Cardiac muscle cell (in vitro differentiated cells and primary cell): ENCODE data around the gene TNNC2. TPM values are rescaled to one million over a fixed set of nuclear protein-coding genes. Genes with fewer than 3 reads are reported as not detected.
A peak's percentile ranks its signal among the peaks of the same experiment; 100 is the strongest.

ENCODE experiments used
- DNase-seq, 2 donors: peaks; one replicate each; pipeline versions ENCODE4 v3.0.0 to v3.0.0-alpha.2; 2010 to 2017; ENCODE audit warnings: low read depth in 1 of 2, low spot score in 1 of 2
- H3K27ac ChIP-seq: fragments of 200-600 bp; sonication (generic); 2 replicates; pipeline ENCODE4 v1.5.1; 2016
- H3K27me3 ChIP-seq: fragments of 200-600 bp; sonication (generic); 2 replicates; pipeline ENCODE4 v1.6.0; 2016; ENCODE audit warnings: control low read depth
- H3K36me3 ChIP-seq: fragments of 200-600 bp; sonication (generic); 2 replicates; pipeline ENCODE4 v1.5.1; 2016; ENCODE audit warnings: control low read depth
- H3K4me1 ChIP-seq: fragments of 200-600 bp; sonication (generic); 2 replicates; pipeline ENCODE4 v1.8.1; 2017; ENCODE audit warnings: low read depth, mild to moderate bottlenecking, mixed run types
- H3K4me3 ChIP-seq: fragments of 200-600 bp; sonication (generic); 2 replicates; pipeline ENCODE4 v1.5.1; 2016; ENCODE audit warnings: mild to moderate bottlenecking
- H3K9me3 ChIP-seq: fragments of 200-600 bp; sonication (generic); 2 replicates; pipeline ENCODE4 v1.5.1; 2017; ENCODE audit warnings: low read depth, mild to moderate bottlenecking, control low read depth
- polyA plus RNA-seq: library from polyadenylated mRNA; unstranded; fragments of >200 nt; fragmentation: Nextera tagmentation; extraction: Ambion mirVana; gene quantifications from 2 replicates; pipeline ENCODE4 v1.2.1, GENCODE V29; 2016
- total RNA-seq: library from RNA; depleted of rRNA; stranded (reverse); fragments of >200 nt; gene quantifications from 2 replicates; pipeline ENCODE4 v1.2.3, GENCODE V29; 2016
- TF ChIP-seq, protein P1 (sequence below): IDR thresholded peaks from 2 replicates; pipeline ENCODE4 v1.5.1; 2012; ENCODE audit warnings: low read depth, mild to moderate bottlenecking, low read length

The TNNC2 gene
- total and polyA plus RNA-seq, 2 experiments from 2014 or later: 36.0 to 96.3 TPM

GRCh38 chr20:45852326-45852725 is 25.2 kb upstream of the TNNC2 start:
- TF ChIP-seq, protein P1, sequence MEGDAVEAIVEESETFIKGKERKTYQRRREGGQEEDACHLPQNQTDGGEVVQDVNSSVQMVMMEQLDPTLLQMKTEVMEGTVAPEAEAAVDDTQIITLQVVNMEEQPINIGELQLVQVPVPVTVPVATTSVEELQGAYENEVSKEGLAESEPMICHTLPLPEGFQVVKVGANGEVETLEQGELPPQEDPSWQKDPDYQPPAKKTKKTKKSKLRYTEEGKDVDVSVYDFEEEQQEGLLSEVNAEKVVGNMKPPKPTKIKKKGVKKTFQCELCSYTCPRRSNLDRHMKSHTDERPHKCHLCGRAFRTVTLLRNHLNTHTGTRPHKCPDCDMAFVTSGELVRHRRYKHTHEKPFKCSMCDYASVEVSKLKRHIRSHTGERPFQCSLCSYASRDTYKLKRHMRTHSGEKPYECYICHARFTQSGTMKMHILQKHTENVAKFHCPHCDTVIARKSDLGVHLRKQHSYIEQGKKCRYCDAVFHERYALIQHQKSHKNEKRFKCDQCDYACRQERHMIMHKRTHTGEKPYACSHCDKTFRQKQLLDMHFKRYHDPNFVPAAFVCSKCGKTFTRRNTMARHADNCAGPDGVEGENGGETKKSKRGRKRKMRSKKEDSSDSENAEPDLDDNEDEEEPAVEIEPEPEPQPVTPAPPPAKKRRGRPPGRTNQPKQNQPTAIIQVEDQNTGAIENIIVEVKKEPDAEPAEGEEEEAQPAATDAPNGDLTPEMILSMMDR: no peak
- peaks cover 17% of the 10 kb centered on the region for H3K4me1 ChIP-seq

GRCh38 chr20:45851501-45851900 is 24.4 kb upstream of the TNNC2 start:
- no peak for DNase-seq

More at GRCh38 chr20:45852326-45852725, 25.2 kb upstream of the TNNC2 start:
- no peak for DNase-seq
- Histone ChIP-seq H3K4me3 (no peak overlapping the region), H3K9me3 (no peaks in the 10 kb centered on the region), H3K36me3 (peaks cover 3% of the 10 kb centered on the region), H3K27ac (no peak overlapping the region), H3K27me3 (no peaks in the 10 kb centered on the region)

GRCh38 chr20:45850926-45851325 is 23.8 kb upstream of the TNNC2 start:
- no peaks in the 10 kb centered on the region for H3K27me3 ChIP-seq
- no peaks in the 10 kb centered on the region for H3K9me3 ChIP-seq
- H3K4me3 ChIP-seq: no peak overlapping the region
- H3K36me3 ChIP-seq: peaks cover 8% of the 10 kb centered on the region
- H3K4me1 ChIP-seq: peaks cover 9% of the 10 kb centered on the region
- peak in 1 of 2 donors; percentile 33 for DNase-seq
- TF ChIP-seq, protein P1: no peak
- peak overlapping the region; percentile 64 for H3K27ac ChIP-seq

More at GRCh38 chr20:45851501-45851900, 24.4 kb upstream of the TNNC2 start:
- Histone ChIP-seq H3K4me1 (peaks cover 15% of the 10 kb centered on the region), H3K27ac (peak overlapping the region; percentile 64), H3K36me3 (peaks cover 3% of the 10 kb centered on the region), H3K9me3 (no peaks in the 10 kb centered on the region), H3K27me3 (no peaks in the 10 kb centered on the region), H3K4me3 (no peak overlapping the region)
- TF ChIP-seq, protein P1: no peak

DNA sequence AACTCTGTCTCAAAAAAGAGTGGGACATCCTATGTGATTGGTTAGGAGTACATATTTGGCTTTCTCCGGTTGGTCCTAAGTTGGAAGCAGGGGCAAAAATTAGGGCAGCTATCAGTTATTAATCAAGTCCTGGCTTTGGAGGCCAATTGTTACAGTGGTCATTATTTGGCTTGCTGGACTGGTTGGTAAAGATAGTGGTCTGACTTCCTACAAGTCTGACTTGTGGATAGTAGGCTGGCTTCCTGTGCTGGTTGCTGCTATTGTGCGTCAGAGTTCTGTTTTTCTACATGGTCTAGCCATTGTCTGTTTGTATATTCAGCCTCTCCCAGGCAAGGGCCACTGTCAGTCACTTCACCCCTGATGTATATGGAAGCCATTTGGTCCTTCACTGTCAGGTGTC is 23.1 kb upstream of the TNNC2 start:
- DNase-seq: no peak
- H3K4me1 ChIP-seq: peaks cover 9% of the 10 kb centered on the region
- peak overlapping the region; percentile 64 for H3K27ac ChIP-seq
- peaks cover 8% of the 10 kb centered on the region for H3K36me3 ChIP-seq
- H3K9me3 ChIP-seq: no peaks in the 10 kb centered on the region
- H3K27me3 ChIP-seq: no peaks in the 10 kb centered on the region
- TF ChIP-seq, protein P1: no peak
- no peak overlapping the region for H3K4me3 ChIP-seq

GRCh38 chr20:45848969-45849582 is 22.0 kb upstream of the TNNC2 start:
- Histone ChIP-seq H3K27ac (no peak overlapping the region), H3K4me1 (peaks cover 9% of the 10 kb centered on the region), H3K27me3 (no peaks in the 10 kb centered on the region), H3K4me3 (no peak overlapping the region), H3K36me3 (peaks cover 9% of the 10 kb centered on the region), H3K9me3 (no peaks in the 10 kb centered on the region)
- no peak for DNase-seq
- TF ChIP-seq, protein P1: no peak
